HEK293 (cell line): ENCODE results near the gene C14orf93.
A peak's percentile ranks its signal among the peaks of the same experiment; 100 is the strongest.

Experiments used
- BCL6B ChIP-seq: fragments of 450-650 bp; formaldehyde crosslinking; IDR thresholded peaks from 2 replicates; pipeline ENCODE4 v1.5.1; 2017; ENCODE audit warnings: missing biosample characterization, missing genetic modification characterization
- HIC1 ChIP-seq: fragments of 450-650 bp; formaldehyde crosslinking; IDR thresholded peaks from 2 replicates; pipeline ENCODE4 v1.5.1; 2016; ENCODE audit warnings: missing biosample characterization, missing genetic modification characterization
- HOXD13 ChIP-seq: sonication (generic); formaldehyde crosslinking; IDR thresholded peaks from 2 replicates; pipeline ENCODE4 v1.8.0; 2022; ENCODE audit warnings: missing genetic modification reagents, borderline replicate concordance
- MZF1 ChIP-seq: fragments of 450-650 bp; formaldehyde crosslinking; IDR thresholded peaks from 2 replicates; pipeline ENCODE4 v1.5.1; 2017; ENCODE audit warnings: missing biosample characterization, missing genetic modification characterization, borderline replicate concordance
- TSHZ1 ChIP-seq: fragments of 450-650 bp; formaldehyde crosslinking; IDR thresholded peaks from 2 replicates; pipeline ENCODE4 v1.5.1; 2016; ENCODE audit warnings: missing biosample characterization, missing genetic modification characterization, borderline replicate concordance
- ZBTB17 ChIP-seq: fragments of 450-650 bp; formaldehyde crosslinking; IDR thresholded peaks from 2 replicates; pipeline ENCODE4 v1.5.1; 2016; ENCODE audit warnings: missing biosample characterization, missing genetic modification characterization
- ZBTB7A ChIP-seq: fragments of 450-650 bp; formaldehyde crosslinking; IDR thresholded peaks from 2 replicates; pipeline ENCODE4 v1.5.1; 2016; ENCODE audit warnings: low read depth, missing biosample characterization, missing genetic modification characterization
- ZFP69B ChIP-seq: fragments of 450-650 bp; formaldehyde crosslinking; IDR thresholded peaks from 2 replicates; pipeline ENCODE4 v1.5.1; 2016; ENCODE audit warnings: missing biosample characterization, missing genetic modification characterization
- ZNF138 ChIP-seq: fragments of 450-650 bp; formaldehyde crosslinking; IDR thresholded peaks from 2 replicates; pipeline ENCODE4 v1.5.1; 2016; ENCODE audit warnings: missing biosample characterization, missing genetic modification characterization, borderline replicate concordance
- ZNF175 ChIP-seq: fragments of 450-650 bp; formaldehyde crosslinking; IDR thresholded peaks from 2 replicates; pipeline ENCODE4 v1.5.1; 2016; ENCODE audit warnings: missing biosample characterization, missing genetic modification characterization
- ZNF221 ChIP-seq: fragments of 450-650 bp; formaldehyde crosslinking; IDR thresholded peaks from 2 replicates; pipeline ENCODE4 v1.5.1; 2017; ENCODE audit warnings: missing biosample characterization, missing genetic modification characterization, borderline replicate concordance
- ZNF280D ChIP-seq: fragments of 450-650 bp; formaldehyde crosslinking; IDR thresholded peaks from 2 replicates; pipeline ENCODE4 v1.5.1; 2016; ENCODE audit warnings: missing biosample characterization, missing genetic modification characterization
- ZNF335 ChIP-seq: fragments of 450-650 bp; formaldehyde crosslinking; conservative IDR thresholded peaks from 2 replicates; pipeline ENCODE4 v1.5.1; 2016; ENCODE audit warnings: missing biosample characterization, missing genetic modification characterization
- ZNF394 ChIP-seq: fragments of 450-650 bp; formaldehyde crosslinking; IDR thresholded peaks from 2 replicates; pipeline ENCODE4 v1.5.1; 2016; ENCODE audit warnings: missing biosample characterization, missing genetic modification characterization, mild to moderate bottlenecking, moderate library complexity, borderline replicate concordance
- ZNF449 ChIP-seq: fragments of 450-650 bp; formaldehyde crosslinking; IDR thresholded peaks from 2 replicates; pipeline ENCODE4 v1.5.1; 2017; ENCODE audit warnings: missing biosample characterization, mild to moderate bottlenecking, missing genetic modification characterization, moderate library complexity
- ZNF513 ChIP-seq: fragments of 450-650 bp; IDR thresholded peaks from 2 replicates; pipeline ENCODE4 v1.5.1; 2018; ENCODE audit warnings: missing biosample characterization, missing genetic modification characterization
- ZNF555 ChIP-seq: fragments of 450-650 bp; formaldehyde crosslinking; conservative IDR thresholded peaks from 2 replicates; pipeline ENCODE4 v1.5.1; 2017; ENCODE audit warnings: missing biosample characterization, mild to moderate bottlenecking, missing genetic modification characterization, inconsistent platforms
- ZNF660 ChIP-seq: fragments of 450-650 bp; IDR thresholded peaks from 2 replicates; pipeline ENCODE4 v1.5.1; 2018; ENCODE audit warnings: missing biosample characterization, mild to moderate bottlenecking, missing genetic modification characterization
- ZNF704 ChIP-seq: fragments of 450-650 bp; formaldehyde crosslinking; IDR thresholded peaks from 2 replicates; pipeline ENCODE4 v1.5.1; 2016; ENCODE audit warnings: missing biosample characterization, missing genetic modification characterization
- ZSCAN16 ChIP-seq: fragments of 450-650 bp; formaldehyde crosslinking; IDR thresholded peaks from 2 replicates; pipeline ENCODE4 v1.5.1; 2016; ENCODE audit warnings: missing biosample characterization, missing genetic modification characterization
- ZSCAN4 ChIP-seq: fragments of 450-650 bp; formaldehyde crosslinking; IDR thresholded peaks from 2 replicates; pipeline ENCODE4 v1.5.1; 2017; ENCODE audit warnings: missing biosample characterization, missing genetic modification characterization

C14orf93 gene

GRCh38 chr14:23057757-23058653, 48.1 kb upstream of the C14orf93 start (continued):
- no peak for TF ChIP-seq ZNF280D (tag by site-specific recombination)
- no peak for TF ChIP-seq ZNF221 (tag by site-specific recombination)
- no peak for TF ChIP-seq ZSCAN16 (tag by site-specific recombination)
- TF ChIP-seq ZNF175 (tag by site-specific recombination), result no peak
- TF ChIP-seq TSHZ1, result no peak
- no peak; the same call in 1 of the 2 replicates for TF ChIP-seq ZNF660
- no peak for TF ChIP-seq ZNF704 (tag by site-specific recombination)
- TF ChIP-seq ZNF555 (tag by site-specific recombination), result no peak
- peak; percentile 57; the same call in 1 of the 2 replicates for TF ChIP-seq ZNF449
- TF ChIP-seq ZNF138 (tag by site-specific recombination), result no peak
- TF ChIP-seq ZSCAN4 (tag by site-specific recombination), result no peak
- peak; percentile 83; the same call in 1 of the 2 replicates for TF ChIP-seq ZBTB7A (tag by site-specific recombination)
- peak; percentile 86 for TF ChIP-seq ZNF335 (tag by site-specific recombination)
- peak; percentile 77 for TF ChIP-seq HIC1 (tag by site-specific recombination)
- TF ChIP-seq ZNF394 (tag by site-specific recombination), result peak; percentile 56; the same call in 1 of the 2 replicates
- 0 out of 2 replicates have a peak, but pooled peaks have one; percentile 26 for TF ChIP-seq MZF1 (tag by site-specific recombination)
- peak; percentile 66 for TF ChIP-seq ZBTB17 (tag by site-specific recombination)
- no peak for TF ChIP-seq BCL6B (tag by site-specific recombination)
- TF ChIP-seq HOXD13 (CRISPR knock-in tag), result no peak
- TF ChIP-seq ZFP69B (tag by site-specific recombination), result peak; percentile 71; the same call in 1 of the 2 replicates
- no peak for TF ChIP-seq ZNF513 (tag by site-specific recombination)
